Measurements from ENCODE around the gene POLR2H.
A peak's percentile ranks its signal among the peaks of the same experiment; 100 is the strongest.

POLR2H gene

DNA sequence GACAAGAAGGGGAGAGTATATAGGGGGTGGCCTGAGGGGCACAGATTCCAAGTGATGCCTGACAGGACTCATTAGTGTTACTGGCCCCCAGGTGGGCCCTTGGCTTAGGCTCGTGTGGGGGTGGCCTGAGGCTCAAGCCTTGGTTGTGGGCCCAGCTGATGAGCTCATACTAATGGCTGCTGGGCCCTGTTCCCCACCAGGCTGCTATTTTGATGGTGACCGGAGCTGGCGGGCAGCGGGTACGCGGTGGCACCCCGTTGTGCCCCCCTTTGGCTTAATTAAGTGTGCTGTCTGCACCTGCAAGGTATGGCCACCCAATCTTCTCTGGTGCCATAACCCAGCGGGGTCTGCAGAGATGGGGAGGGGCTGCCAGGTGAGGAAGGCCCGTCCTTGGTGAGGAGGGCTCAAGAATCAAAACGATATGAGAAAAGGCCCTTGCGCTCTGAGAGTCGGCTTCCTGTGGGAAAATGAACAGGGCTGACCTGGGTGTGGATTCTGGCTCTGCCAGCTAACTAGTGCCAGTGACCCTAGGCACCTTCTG is 25.7 kb downstream of the POLR2H start:
- no peak for DNase-seq (ENCODE audit: low read depth, low spot score)

DNA sequence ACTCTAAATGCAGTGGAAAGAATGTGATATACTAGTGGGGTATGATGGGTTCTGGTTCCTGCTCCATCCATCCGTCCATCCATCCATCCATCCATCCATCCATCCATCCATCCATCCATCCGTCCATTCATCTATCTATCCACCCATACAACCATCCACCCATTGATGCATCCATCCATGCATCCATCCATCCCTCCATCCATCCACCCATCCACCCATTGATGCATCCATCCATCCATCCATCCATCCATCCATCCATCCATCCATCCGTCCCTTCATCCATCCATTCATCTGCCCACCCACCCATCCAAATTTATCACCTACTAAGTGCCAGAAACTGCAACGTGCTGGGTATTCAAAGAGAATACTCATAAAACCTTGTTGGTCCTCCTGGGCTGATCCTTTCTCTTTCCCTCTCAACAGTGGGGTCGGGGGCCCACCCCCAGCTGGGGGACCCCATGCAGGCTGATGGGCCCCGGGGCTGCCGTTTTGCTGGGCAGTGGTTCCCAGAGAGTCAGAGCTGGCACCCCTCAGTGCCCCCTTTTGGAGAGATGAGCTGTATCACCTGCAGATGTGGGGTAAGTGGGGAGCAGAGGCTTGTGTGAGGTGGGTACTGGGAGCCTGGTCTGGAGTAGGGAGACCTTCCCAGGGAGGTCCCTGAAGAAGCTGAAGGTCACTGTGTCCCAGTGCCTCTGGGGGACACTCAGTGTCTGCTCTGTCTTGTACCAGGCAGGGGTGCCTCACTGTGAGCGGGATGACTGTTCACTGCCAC is 26.8 kb downstream of the POLR2H start:
- no peak for DNase-seq (ENCODE audit: low read depth, low spot score)

DNA sequence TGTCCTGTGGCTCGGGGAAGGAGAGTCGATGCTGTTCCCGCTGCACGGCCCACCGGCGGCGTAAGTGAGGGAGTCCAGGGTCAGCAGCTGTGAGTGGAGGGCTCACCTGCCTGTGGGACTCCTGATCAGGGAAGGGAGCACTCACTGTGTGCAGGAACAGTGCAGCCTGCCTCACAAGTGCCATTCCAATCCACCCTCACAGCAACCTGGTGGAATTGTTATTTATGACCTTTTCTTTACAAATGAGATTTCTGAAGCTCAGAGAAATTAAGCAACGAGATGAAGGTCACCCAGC is 27.4 kb downstream of the POLR2H start:
- no peak for DNase-seq (ENCODE audit: low read depth, low spot score)

DNA sequence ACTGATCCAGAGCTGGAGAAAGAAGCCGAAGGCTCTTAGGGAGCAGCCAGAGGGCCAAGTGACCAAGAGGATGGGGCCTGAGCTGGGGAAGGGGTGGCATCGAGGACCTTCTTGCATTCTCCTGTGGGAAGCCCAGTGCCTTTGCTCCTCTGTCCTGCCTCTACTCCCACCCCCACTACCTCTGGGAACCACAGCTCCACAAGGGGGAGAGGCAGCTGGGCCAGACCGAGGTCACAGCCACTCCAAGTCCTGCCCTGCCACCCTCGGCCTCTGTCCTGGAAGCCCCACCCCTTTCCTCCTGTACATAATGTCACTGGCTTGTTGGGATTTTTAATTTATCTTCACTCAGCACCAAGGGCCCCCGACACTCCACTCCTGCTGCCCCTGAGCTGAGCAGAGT is 27.9 kb downstream of the POLR2H start:
- DNase-seq (ENCODE audit: low read depth, low spot score) = no peak

DNA sequence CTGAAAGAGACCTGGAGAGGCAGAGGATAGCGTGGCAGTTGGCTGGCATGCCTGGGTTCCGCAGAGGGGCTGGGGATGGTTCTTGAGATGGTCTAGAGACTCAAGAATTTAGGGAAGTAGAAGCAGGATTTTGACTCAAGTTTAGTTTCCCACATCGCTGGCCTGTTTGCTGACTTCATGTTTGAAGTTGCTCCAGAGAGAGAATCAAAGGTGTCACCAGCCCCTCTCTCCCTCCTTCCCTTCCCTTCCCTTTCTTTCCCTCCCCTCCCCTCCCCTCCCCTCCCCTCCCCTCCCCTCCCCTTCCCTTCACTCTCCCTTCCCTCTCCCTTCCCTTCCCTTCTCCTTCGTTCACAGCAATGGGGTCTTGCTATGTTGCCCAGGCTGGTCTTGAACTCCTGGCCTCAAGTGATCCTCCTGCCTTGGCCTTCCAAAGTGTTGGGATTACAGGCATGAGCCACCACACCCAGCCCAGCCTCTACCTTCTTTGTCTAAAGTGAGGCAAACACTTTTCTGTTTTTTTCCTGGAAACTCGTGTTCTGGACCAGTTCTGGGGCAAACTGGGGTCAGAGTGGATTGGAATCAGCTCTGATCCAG is 28.5 kb downstream of the POLR2H start:
- no peak for DNase-seq (ENCODE audit: low read depth, low spot score)

DNA sequence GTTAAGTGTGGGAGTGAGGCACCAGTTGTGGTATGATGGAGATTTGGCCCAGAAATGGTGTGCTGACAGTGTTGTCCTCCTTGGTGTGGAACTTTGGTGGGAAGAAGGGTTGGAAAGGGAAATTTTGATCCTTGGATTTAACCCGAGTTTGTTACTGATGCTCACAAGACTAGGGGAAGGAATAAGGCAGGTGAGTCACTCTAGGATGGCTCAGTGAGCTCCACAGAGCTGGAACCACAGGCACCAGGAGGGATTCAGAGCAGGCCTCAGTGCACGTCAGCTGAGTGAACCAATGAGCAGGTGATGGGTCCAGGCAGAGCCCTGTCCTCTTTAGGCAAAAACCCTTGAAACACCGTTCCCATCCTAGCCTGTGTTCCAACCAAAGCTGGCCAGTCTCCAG is 29.8 kb downstream of the POLR2H start:
- no peak for DNase-seq (ENCODE audit: low read depth, low spot score)

DNA sequence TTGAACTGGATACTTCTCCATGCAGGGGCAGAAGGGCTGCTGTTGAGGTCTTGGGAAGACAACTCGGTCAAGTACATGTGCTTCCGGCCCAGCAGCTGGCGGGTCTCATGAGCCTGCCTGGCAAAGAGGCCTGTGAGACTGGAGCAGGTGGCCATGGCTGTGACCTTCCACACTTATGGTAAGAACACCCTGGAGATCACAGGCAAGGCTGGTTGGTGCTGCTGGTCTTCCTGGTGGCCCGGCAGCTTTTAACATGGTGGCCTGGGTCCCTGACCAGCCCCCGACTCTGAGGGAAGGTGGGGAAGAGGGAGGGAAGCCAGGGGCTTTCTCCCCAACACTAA is 33.8 kb downstream of the POLR2H start:
- no peak for DNase-seq (ENCODE audit: low read depth, low spot score)

DNA sequence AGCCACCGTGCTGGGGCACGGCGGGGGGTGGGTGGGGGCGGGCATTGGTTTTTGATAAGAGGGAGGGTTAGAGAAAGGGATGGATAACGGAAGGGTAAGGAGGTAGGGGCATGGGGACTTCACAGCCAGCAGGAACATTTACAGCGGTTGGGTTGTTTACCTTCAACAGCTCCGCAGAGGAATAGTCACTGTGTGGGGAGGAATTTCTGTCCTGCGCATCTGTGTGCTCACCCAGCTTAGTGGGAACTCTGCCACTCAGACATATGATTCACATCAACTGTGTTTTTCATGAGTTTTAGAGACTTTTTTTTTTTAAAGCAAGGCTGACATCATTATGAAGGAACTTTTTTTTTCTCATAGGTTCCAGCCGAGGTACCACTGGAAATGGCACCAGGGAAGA is 37.9 kb downstream of the POLR2H start:
- DNase-seq (ENCODE audit: low read depth, low spot score) = no peak

DNA sequence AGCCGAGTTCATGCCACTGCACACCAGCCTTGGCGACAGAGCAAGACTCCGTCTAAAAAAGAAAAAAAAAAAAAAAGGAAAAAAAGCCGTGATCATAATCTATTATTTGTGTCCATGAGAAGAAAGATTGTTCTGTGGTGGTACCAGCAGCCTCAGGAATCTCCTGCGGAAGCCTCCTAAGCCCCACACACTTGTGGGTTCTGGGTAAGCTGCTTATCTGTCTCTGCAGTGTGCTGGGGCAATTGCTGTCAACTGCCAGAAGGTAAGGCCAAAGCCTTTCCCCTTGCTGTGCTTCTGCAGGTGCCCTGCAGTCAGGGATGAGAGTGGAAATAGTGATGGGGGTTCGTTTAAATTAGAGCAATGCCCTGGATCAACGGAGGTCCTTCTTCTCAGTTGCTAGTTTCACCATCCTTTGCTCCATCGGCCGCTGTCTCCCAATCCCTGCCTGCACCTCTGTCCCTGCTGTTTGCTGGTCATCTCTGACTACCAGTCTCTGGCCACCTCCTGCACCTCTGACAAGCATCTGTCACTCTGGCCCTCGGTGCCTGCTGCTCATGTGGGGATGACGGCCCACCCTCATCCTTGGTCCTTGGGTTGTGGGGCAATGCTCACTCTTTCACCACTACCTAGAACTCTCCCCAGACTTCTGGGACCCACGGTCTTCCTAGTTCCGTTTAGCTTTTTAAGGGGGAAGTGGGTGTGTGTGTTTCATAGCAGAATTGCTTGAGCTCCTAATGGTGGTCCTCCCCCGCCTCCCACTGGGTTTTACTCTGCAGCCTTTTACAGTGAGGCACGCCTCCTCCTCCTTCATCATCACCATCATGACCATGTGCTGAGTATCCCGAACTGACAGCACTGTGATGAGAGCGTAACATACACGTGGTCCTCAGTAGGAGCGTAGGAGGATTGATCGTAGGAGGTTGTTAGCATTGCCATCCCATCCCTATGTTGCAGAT is 43.8 kb downstream of the POLR2H start:
- no peak for DNase-seq (ENCODE audit: low read depth, low spot score)

DNA sequence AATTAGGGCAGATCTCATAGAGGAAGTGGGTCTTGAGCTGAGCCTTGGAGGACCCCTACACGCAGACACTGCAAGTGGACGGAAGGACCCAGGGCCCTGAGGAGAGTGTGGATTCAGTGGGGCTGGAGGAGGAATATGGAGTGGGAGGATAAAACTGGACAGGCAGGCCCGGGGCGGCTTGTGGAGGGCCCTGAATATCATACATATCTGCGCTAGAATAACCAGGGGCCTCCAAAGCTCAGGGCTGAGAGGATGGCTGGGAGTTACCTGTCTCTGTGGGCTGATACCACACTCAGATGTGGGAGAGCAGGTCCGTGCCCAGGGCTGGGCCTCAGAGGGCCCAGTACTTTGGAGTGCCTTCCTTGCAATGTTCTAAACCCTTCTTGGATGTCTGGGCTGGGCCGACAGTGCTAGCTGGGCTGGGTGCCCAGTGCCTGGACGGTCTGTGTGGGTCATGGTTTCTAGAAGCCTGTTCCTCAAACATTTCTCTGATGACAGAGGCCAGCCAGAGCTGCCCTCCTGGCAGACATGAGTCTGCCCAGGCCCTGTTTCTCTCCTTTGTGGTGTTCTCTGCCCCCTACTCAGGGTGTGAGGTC is 47.9 kb downstream of the POLR2H start:
- no peak for DNase-seq (ENCODE audit: low read depth, low spot score)

DNA sequence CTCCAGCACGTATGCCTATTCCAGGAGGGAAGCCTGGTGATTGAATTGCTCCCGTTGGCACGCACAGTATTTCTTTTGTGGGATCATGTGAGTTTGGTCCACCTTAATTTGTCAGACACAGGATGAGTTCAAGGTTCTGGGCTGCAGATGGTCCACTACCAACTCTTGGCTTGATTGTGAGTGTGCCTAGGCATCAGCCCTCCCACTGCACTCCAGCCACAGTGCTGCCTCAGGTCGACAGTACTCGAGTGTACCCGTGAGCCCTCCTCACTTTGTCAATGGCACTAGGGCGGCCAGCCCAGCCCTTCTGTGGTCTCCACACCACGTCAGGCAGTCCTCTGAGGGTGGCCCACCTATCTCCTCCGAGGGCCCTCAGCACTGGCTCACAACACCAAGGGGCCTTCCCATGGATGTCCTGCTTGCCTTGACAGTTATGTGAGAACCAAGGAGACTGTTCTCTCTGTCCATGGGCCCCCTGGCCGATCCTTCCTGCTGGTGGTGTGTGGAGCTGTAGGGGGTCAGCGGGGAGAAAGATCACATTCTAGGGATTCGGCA is 48.5 kb downstream of the POLR2H start:
- DNase-seq (ENCODE audit: low read depth, low spot score) = no peak

DNA sequence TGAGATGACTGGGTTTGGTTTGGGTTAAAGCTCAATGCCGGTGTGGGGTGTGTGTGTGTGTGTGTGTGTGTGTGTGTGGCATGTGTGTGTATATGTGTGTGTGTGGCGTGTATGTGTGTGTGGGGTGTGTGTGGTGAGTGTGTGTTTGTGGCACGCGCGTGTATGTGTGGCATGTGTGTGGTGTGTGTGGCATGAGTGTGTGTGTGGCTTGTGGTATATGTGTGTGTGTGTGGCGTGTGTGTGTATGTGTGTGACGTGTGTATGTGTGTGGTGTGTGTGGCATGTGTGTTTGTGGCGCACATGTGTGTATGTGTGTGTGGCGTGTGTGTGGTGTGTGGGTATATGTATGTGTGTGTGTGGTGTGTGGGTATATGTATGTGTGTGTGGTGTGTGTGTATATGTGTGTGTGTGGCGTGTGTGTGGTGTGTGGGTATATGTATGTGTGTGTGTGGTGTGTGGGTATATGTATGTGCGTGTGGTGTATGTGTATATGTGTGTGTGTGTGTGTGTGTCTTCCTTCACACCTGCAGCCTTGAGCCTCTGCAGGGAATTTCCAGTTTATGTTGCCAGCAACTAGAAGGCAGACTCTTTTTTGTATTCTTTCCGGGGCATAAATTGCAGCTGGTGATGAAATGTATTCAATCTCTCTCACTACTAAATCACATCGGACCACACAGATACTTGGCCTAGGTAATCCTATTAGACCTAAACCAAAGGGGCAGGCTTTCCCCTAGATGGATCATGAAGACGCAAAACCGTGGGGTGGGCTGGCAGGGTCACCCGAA is 53.1 kb downstream of the POLR2H start:
- DNase-seq (ENCODE audit: low read depth, low spot score) = no peak

DNA sequence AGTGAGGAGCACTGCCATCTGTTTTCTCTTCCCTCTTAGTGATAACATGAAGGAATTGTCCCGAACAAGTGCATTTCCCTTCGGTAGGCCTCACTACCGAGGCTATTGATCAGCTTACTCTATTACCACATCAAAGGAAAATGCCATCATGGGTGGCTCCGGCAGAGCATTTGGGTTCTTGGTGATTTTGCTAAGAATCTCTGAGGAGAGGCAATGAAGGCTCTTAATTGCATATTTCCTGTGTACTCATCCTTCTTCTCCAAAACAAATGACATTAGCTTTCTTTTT is 53.6 kb downstream of the POLR2H start:
- DNase-seq (ENCODE audit: low read depth, low spot score) = no peak

DNA sequence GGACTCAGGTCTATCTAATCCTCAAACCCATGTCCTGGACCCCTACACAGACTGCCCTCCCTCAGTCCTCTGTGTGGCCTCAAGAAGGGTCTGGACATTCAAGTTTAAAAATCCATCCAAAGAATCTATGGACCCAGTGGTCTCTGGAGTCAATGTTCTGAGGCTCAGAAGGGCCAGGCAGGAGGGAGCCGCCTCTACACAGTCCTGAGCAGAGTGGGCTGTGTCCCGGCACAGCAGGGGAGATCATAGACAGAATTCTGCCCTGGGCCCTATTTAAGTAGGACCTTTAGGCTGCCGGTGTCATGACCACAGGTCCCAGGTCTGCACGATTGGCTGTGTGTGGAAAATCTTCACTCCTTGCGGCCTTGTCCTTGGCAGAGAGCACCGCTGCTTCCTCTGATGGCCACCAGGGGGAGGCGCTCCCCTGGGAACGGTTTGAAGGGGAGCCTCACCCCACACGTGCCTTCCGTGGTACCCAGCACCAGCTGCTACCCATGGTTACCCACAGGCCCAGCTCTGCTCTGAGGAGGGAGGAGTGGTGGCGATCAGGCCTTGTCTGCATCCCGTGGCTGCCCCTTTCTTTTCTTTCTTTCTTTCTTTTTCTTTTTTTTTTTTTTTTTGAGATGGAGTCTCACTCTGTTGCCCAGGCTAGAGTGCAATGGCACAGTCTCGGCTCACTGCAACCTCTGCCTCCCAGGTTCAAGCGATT is 56.3 kb downstream of the POLR2H start:
- peak; percentile 7 for DNase-seq (ENCODE audit: low read depth, low spot score)

Data from brain pericyte (primary cell).